Measurements from ENCODE around the gene FLYWCH1. TPM values are rescaled to one million over a fixed set of nuclear protein-coding genes. Genes with fewer than 3 reads are reported as not detected.

Gene FLYWCH1
- total RNA-seq, 3 donors from 2014 or later = 39.8 to 47.9 (median 46.8) TPM

DNA sequence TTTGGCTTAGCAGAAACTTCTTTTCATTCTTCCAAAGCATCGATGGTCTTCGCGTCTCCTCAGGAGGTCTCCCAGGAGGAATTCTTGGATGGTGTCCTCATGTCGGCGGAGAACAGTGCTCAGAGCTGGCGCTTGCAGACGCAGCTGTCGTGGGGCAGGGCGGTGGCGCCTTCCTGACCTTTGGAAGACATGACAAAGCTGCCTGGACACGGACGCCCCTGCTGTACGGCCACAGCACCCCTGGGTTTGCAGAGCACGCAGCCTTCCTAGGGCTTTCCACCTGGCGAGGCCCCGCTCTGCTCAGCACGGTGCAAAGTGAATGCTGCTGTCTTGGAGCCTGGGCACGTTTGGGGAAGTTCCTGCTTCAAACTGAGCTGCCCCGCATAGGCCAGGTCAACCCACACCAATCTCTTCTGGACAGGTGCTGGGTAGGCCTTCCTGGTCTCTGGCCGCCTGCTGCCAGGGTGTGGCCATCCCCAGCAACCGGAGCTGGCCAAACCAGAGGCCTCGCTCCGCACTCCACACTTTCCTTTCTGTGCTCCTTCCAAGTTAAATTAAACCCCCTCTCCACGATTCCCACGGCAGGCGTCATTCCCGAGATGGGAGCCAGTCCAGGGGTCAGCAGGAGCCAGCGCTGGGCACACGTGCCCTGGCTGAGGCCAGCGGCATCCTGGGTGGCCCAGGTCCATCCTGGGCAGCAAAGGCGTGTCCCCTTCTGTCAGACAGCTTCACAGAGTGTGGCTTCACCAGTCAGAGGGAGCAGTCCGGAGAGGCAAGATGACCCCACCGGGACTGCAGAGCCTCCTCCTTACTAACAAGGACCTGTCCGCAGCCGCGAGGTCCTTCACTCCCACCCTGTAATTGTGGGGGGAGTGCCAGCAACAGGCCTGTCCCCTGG lies 37.3 kb downstream of the FLYWCH1 start:
- ATAC-seq = no peak
- peaks cover 11% of the 10 kb centered on the region for H3K36me3 Mint-ChIP-seq (ENCODE audit: insufficient read depth)
- no peaks in the 10 kb centered on the region for H3K4me1 Mint-ChIP-seq (ENCODE audit: low read depth)
- DNase-seq = no peak
- peaks cover 3% of the 10 kb centered on the region for H3K27me3 Mint-ChIP-seq (ENCODE audit: low read depth)
- H3K4me3 Mint-ChIP-seq = no peak overlapping the region
- no peaks in the 10 kb centered on the region for H3K9me3 Mint-ChIP-seq

GRCh38 chr16:2949705-2950352 lies 38.1 kb downstream of the FLYWCH1 start:
- Mint-ChIP-seq H3K4me3 (no peak overlapping the region), H3K36me3 (ENCODE audit: insufficient read depth) (peaks cover 11% of the 10 kb centered on the region), H3K4me1 (ENCODE audit: low read depth) (no peaks in the 10 kb centered on the region), H3K9me3 (no peaks in the 10 kb centered on the region), H3K27me3 (ENCODE audit: low read depth) (peaks cover 5% of the 10 kb centered on the region)
- ATAC-seq (no peak), DNase-seq (no peak)

DNA sequence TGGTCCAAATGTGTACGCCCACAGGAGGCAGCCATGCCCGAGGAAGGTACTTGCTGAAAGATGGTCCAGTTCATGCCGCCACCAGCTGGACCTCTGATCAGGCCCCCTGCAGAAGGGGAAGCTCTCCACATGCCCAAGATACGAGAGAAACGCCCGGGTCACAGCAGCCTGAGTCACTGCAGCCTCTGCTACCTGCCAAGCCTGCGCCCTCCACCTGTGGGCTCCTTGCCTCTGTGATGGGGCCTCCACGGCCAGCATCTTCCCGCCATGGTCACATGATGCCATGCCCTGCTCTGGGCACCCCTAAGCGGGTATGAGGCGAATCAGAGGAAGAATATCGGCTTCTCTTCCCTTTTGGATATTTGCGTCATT lies 38.6 kb downstream of the FLYWCH1 start:
- Mint-ChIP-seq H3K27me3 (ENCODE audit: low read depth) (peaks cover 7% of the 10 kb centered on the region), H3K36me3 (ENCODE audit: insufficient read depth) (peaks cover 11% of the 10 kb centered on the region), H3K9me3 (no peaks in the 10 kb centered on the region), H3K4me1 (ENCODE audit: low read depth) (no peaks in the 10 kb centered on the region), H3K4me3 (no peak overlapping the region)
- no peak for ATAC-seq
- DNase-seq = no peak

DNA sequence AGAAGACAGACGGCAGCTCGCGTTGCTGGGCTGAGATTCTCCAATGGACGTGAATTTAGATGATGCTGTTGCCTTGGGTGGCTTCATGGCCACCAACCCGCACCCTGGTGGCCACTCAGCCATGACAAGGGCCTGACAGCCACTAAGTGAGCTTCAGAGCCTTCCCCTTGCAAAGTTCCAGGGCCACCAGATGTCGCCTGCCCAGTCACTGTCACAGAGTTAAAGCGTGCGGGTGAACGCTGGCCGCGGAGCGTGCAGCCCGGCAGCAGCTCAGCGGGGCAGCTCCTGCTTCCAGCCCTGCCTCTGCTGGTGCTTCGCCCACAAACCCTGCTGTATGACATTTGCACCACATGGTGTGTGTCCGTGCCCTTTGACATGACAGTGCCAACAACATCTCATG lies 39.0 kb downstream of the FLYWCH1 start:
- peaks cover 11% of the 10 kb centered on the region for H3K36me3 Mint-ChIP-seq (ENCODE audit: insufficient read depth)
- H3K27me3 Mint-ChIP-seq (ENCODE audit: low read depth) = peaks cover 7% of the 10 kb centered on the region
- DNase-seq = no peak
- no peak overlapping the region for H3K4me3 Mint-ChIP-seq
- no peaks in the 10 kb centered on the region for H3K9me3 Mint-ChIP-seq
- no peaks in the 10 kb centered on the region for H3K4me1 Mint-ChIP-seq (ENCODE audit: low read depth)
- no peak for ATAC-seq

DNA sequence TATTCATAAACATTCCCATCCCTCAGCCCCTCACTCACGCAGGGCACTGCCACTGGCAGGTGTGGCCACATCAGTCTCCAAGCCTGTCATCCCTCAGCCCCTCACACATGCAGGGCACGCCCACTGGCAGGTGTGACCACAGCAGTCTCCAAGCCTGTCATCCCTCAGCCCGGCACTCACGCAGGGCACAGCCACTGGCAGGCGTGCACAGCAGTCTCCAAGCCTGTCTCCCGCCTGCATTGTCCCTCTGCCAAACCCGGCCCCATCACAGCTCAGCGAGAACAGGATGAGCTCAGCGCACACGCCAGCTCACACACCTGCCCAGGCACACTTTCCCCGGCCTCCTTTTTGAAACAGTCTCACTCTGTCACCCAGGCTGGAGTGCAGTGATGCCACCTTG lies 40.9 kb downstream of the FLYWCH1 start:
- ATAC-seq = no peak

GRCh38 chr16:2953706-2954627 lies 42.2 kb downstream of the FLYWCH1 start:
- Mint-ChIP-seq H3K9me3 (no peaks in the 10 kb centered on the region), H3K4me3 (no peak overlapping the region), H3K27me3 (ENCODE audit: low read depth) (peaks cover 18% of the 10 kb centered on the region), H3K36me3 (ENCODE audit: insufficient read depth) (peaks cover 5% of the 10 kb centered on the region), H3K4me1 (ENCODE audit: low read depth) (no peaks in the 10 kb centered on the region)
- DNase-seq (no peak), ATAC-seq (no peak)

More for the DNA sequence above, 40.9 kb downstream of the FLYWCH1 start:
- no peaks in the 10 kb centered on the region for H3K9me3 Mint-ChIP-seq
- peaks cover 18% of the 10 kb centered on the region for H3K27me3 Mint-ChIP-seq (ENCODE audit: low read depth)
- H3K4me1 Mint-ChIP-seq (ENCODE audit: low read depth) = no peaks in the 10 kb centered on the region
- no peak for DNase-seq
- no peak overlapping the region for H3K4me3 Mint-ChIP-seq
- H3K36me3 Mint-ChIP-seq (ENCODE audit: insufficient read depth) = peaks cover 5% of the 10 kb centered on the region

DNA sequence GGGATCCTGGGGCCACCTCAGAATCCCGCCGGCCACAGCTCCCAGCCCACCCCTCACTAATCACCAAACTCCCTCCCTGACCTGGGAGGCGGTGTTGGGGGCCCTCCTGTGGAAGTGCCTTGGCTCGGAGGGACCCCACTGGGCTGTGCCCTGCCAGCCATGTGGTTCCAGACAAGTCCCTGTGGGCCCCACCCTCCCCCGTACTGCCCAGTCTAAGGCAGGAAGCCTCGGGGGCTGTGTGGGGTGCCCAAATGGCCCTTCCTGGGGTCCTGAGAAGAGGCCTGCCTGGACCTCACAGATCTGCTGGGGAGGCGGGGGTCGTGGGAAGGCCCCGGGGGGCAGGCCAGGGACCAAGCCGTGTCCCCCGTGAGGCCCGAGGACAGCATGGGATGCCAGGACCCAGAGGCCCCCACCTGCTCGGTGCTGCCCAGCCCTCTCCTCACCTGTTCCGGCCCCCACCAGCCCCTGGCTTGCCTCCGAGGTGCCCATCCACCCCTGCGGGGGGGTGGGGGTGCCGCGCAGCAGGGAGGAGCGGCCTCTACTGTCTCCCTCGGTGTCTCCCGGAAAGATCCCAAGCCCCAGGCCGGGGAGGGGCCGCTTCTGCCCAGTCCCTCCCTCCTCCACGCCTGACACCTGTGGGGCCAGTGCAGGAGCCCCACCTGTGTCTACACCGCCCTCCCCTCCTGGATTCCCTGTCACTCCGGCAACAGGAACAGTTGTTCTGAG lies 43.1 kb downstream of the FLYWCH1 start:
- no peak overlapping the region for H3K4me3 Mint-ChIP-seq
- DNase-seq = no peak
- no peak for ATAC-seq
- H3K9me3 Mint-ChIP-seq = no peaks in the 10 kb centered on the region
- H3K4me1 Mint-ChIP-seq (ENCODE audit: low read depth) = no peaks in the 10 kb centered on the region
- H3K27me3 Mint-ChIP-seq (ENCODE audit: low read depth) = peaks cover 18% of the 10 kb centered on the region
- no peaks in the 10 kb centered on the region for H3K36me3 Mint-ChIP-seq (ENCODE audit: insufficient read depth)

DNA sequence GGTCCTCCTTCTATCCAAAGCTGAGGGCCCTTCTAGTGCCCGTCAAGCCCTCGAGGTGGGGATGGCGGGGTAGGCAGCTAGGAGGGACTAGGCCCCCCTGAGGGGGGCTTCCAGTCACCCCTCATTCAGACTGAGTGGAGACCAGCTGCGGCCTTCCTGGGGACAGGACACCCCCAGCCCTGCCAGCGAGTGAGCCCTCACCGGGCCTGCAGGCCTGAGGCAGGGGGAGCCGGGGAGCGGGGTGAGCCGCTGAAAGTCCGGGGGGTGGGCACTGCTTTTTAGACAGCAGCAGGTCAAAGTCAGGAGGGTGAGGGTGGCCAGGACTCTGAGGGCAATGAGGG lies 43.7 kb downstream of the FLYWCH1 start:
- no peaks in the 10 kb centered on the region for H3K9me3 Mint-ChIP-seq
- no peak for ATAC-seq
- H3K4me1 Mint-ChIP-seq (ENCODE audit: low read depth) = no peaks in the 10 kb centered on the region
- H3K36me3 Mint-ChIP-seq (ENCODE audit: insufficient read depth) = no peaks in the 10 kb centered on the region
- peaks cover 20% of the 10 kb centered on the region for H3K27me3 Mint-ChIP-seq (ENCODE audit: low read depth)
- no peak overlapping the region for H3K4me3 Mint-ChIP-seq
- DNase-seq = no peak

DNA sequence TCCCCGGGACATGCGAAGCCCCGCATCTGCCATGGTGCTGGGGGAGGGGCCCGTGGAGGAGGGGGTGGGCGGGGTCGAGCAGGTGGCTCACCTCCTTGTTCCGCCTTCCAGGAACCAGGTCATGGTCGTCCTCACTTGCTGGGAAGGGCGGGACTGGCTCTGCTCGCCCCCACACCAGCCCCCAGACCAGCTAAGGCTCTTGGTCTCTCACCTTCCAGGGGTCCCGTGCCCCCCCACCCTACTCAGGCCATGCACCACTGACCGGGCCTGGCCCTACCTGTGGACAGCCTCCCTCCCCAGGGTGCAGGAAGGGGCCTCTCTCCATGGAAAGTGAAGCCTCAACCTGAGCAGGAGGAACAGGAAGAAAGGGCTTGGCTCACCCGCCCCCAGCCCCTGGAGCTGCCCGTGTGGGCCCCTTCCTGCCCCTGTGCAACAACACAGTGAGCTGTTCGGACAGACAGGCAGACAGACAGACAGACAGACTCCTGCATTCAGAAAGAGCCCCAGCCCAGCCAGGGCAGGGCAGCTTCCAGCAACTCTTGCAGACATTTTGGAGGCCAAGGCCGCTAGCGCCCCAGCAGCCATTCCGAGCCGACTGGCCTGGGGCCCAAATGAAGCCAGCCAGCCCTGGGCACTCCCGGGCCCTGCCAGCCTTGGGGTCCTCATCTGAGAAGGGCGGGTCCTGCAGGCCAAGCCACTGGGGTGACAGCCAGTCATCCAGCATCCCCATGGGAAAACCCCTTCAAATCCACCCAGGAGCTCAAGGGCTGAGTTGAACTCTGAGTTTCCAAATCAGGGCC lies 44.2 kb downstream of the FLYWCH1 start:
- Mint-ChIP-seq H3K27me3 (ENCODE audit: low read depth) (peaks cover 21% of the 10 kb centered on the region), H3K36me3 (ENCODE audit: insufficient read depth) (no peaks in the 10 kb centered on the region), H3K4me3 (no peak overlapping the region), H3K9me3 (no peaks in the 10 kb centered on the region), H3K4me1 (ENCODE audit: low read depth) (no peaks in the 10 kb centered on the region)
- ATAC-seq = peak in 1 of 2 donors; percentile 40
- no peak for DNase-seq

GRCh38 chr16:2956579-2956956 lies 44.8 kb downstream of the FLYWCH1 start:
- Mint-ChIP-seq H3K9me3 (no peaks in the 10 kb centered on the region), H3K27me3 (ENCODE audit: low read depth) (peaks cover 24% of the 10 kb centered on the region), H3K4me3 (no peak overlapping the region), H3K36me3 (ENCODE audit: insufficient read depth) (no peaks in the 10 kb centered on the region), H3K4me1 (ENCODE audit: low read depth) (no peaks in the 10 kb centered on the region)
- no peak for DNase-seq
- ATAC-seq = no peak

DNA sequence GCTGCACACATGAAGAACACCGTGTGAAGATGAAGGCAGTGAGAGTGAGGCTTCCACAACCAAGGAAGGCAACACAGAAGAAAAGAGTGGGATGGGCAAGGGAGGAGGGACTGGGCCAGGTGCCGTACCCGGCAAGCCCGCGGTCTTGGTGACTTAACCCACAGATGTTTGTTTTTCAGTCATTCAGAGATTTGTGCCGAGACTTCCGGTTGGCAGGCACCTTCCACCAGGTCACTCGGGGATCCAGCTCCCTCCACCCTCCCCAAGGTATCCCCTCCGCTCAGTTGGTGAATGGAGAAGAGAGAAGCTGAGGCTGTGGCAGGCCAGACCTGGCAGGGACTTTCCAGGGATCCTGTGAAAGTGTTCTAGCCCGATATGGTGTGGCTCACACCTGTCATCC lies 47.5 kb downstream of the FLYWCH1 start:
- ATAC-seq (no peak), DNase-seq (no peak)
- Mint-ChIP-seq H3K9me3 (no peaks in the 10 kb centered on the region), H3K27me3 (ENCODE audit: low read depth) (peaks cover 29% of the 10 kb centered on the region), H3K4me1 (ENCODE audit: low read depth) (peaks cover 11% of the 10 kb centered on the region), H3K36me3 (ENCODE audit: insufficient read depth) (no peaks in the 10 kb centered on the region), H3K4me3 (no peak overlapping the region)

GRCh38 chr16:2960183-2961010 lies 48.7 kb downstream of the FLYWCH1 start:
- ATAC-seq = no peak
- Mint-ChIP-seq H3K36me3 (ENCODE audit: insufficient read depth) (no peaks in the 10 kb centered on the region), H3K27me3 (ENCODE audit: low read depth) (peaks cover 29% of the 10 kb centered on the region), H3K9me3 (no peaks in the 10 kb centered on the region), H3K4me3 (no peak overlapping the region), H3K4me1 (ENCODE audit: low read depth) (peaks cover 14% of the 10 kb centered on the region)
- DNase-seq = no peak

Measured in activated T-cell treated with anti-CD3 and anti-CD28 coated beads, Interleukin-2, amount 50 U/mL, for 4 hours (primary cell).